GM10266 (cell line): Measurements from ENCODE around the gene ENTHD1.

Experiments used
- DNase-seq: peaks from one replicate; pipeline ENCODE4 v3.0.0; 2012; ENCODE audit errors: extremely low spot score
- CTCF ChIP-seq: IDR thresholded peaks from 2 replicates; pipeline ENCODE4 v1.5.1; 2012; ENCODE audit warnings: mild to moderate bottlenecking, low read depth; ENCODE audit not compliant: control insufficient read depth, insufficient read depth; ENCODE audit errors: missing control alignments

The ENTHD1 gene

GRCh38 chr22:39731881-39732555 lies 161.5 kb downstream of the ENTHD1 start:
- no peak for DNase-seq
- no peak for TF ChIP-seq CTCF

- TF ChIP-seq CTCF: no peak
Observed at GRCh38 chr22:39731481-39731880, 162.1 kb downstream of the ENTHD1 start.

GRCh38 chr22:39729141-39729934 lies 164.2 kb downstream of the ENTHD1 start:
- DNase-seq: no peak
- no peak for TF ChIP-seq CTCF

More at GRCh38 chr22:39731481-39731880, 162.1 kb downstream of the ENTHD1 start:
- DNase-seq: no peak

GRCh38 chr22:39728236-39728860 lies 165.2 kb downstream of the ENTHD1 start:
- no peak for DNase-seq
- no peak for TF ChIP-seq CTCF

- no peak for DNase-seq
- TF ChIP-seq CTCF: no peak
Observed at GRCh38 chr22:39727541-39727940, 166.0 kb downstream of the ENTHD1 start.

- DNase-seq: no peak
- no peak for TF ChIP-seq CTCF
Observed at GRCh38 chr22:39725351-39726035, 168.1 kb downstream of the ENTHD1 start.

- no peak for TF ChIP-seq CTCF
- DNase-seq: no peak
Observed at GRCh38 chr22:39724857-39725256, 168.7 kb downstream of the ENTHD1 start.
